GM19035 (cell line): Measurements from ENCODE around the gene EIF4A2.

Experiments used
- ATAC-seq: cut with Tn5 transposase; IDR thresholded peaks from one replicate; pipeline ENCODE4 v1.9.1; 2021; ENCODE audit not compliant: unreplicated experiment

Gene EIF4A2

GRCh38 chr3:186783058-186783730 lies at the start of gene EIF4A2:
TSS of gene EIF4A2 (plus strand) at chr3:186783577. CDS start at chr3:186783611, 34 bp downstream.
- ATAC-seq, result peak; percentile 61

- ATAC-seq, result no peak
Measured at GRCh38 chr3:186742618-186743380, 40.6 kb upstream of the EIF4A2 start.

GRCh38 chr3:186743666-186744065 lies 39.7 kb upstream of the EIF4A2 start:
- ATAC-seq, result no peak

GRCh38 chr3:186746008-186746407 lies 37.4 kb upstream of the EIF4A2 start:
- no peak for ATAC-seq

- no peak for ATAC-seq
Measured at GRCh38 chr3:186750316-186750715, 33.1 kb upstream of the EIF4A2 start.

- ATAC-seq, result no peak
Measured at GRCh38 chr3:186751480-186751879, 31.9 kb upstream of the EIF4A2 start.

- ATAC-seq, result no peak
Measured at GRCh38 chr3:186754006-186754405, 29.4 kb upstream of the EIF4A2 start.

- ATAC-seq, result no peak
Measured at GRCh38 chr3:186754871-186755270, 28.5 kb upstream of the EIF4A2 start.

GRCh38 chr3:186757214-186757613 lies 26.2 kb upstream of the EIF4A2 start:
- no peak for ATAC-seq

- ATAC-seq, result no peak
Measured at GRCh38 chr3:186757686-186758220, 25.6 kb upstream of the EIF4A2 start.

GRCh38 chr3:186759231-186759930 lies 24.0 kb upstream of the EIF4A2 start:
- ATAC-seq, result no peak

- no peak for ATAC-seq
Measured at GRCh38 chr3:186760141-186760833, 23.1 kb upstream of the EIF4A2 start.

- ATAC-seq, result no peak
Measured at GRCh38 chr3:186760897-186761447, 22.4 kb upstream of the EIF4A2 start.

GRCh38 chr3:186772281-186772694 lies 11.1 kb upstream of the EIF4A2 start:
- peak; percentile 13 for ATAC-seq

GRCh38 chr3:186772701-186773417 lies 10.5 kb upstream of the EIF4A2 start:
- ATAC-seq, result peak; percentile 91

GRCh38 chr3:186775999-186776398 lies 7.4 kb upstream of the EIF4A2 start:
- no peak for ATAC-seq

GRCh38 chr3:186779204-186779603 lies 4.2 kb upstream of the EIF4A2 start:
- ATAC-seq, result no peak

- ATAC-seq, result peak; percentile 17
Measured at GRCh38 chr3:186782542-186783057, 777 bp upstream of the EIF4A2 start.

- peak; percentile 59 for ATAC-seq
Measured at GRCh38 chr3:186783731-186784515, 546 bp downstream of the EIF4A2 start.
